Loucy (cell line): ENCODE measurements around the gene KCTD18.

ENCODE experiments used
- H2AFZ ChIP-seq: fragments of 200-600 bp; sonication (generic); 2 replicates; pipeline ENCODE4 v1.6.0; 2016; ENCODE audit warnings: antibody characterized with exemption, mild to moderate bottlenecking, low read length, moderate library complexity
- H3F3A ChIP-seq: fragments of 200-600 bp; 2 replicates; pipeline ENCODE4 v1.6.0; 2016; ENCODE audit warnings: antibody characterized with exemption, low read depth, mild to moderate bottlenecking
- H3K27me3 ChIP-seq: fragments of 200-600 bp; sonication (generic); 2 replicates; pipeline ENCODE4 v1.6.1; 2014; ENCODE audit warnings: low read length, mild to moderate bottlenecking; ENCODE audit not compliant: insufficient read depth, poor library complexity, severe bottlenecking
- H3K36me3 ChIP-seq: fragments of 200-600 bp; sonication (generic); 2 replicates; pipeline ENCODE4 v1.6.1; 2016; ENCODE audit warnings: low read length; ENCODE audit not compliant: insufficient read depth
- H3K4me1 ChIP-seq: fragments of 200-600 bp; sonication (generic); 2 replicates; pipeline ENCODE4 v1.5.1; 2014; ENCODE audit warnings: low read length, mild to moderate bottlenecking; ENCODE audit not compliant: insufficient read depth, poor library complexity, severe bottlenecking
- H3K4me2 ChIP-seq: fragments of 200-600 bp; sonication (generic); 2 replicates; pipeline ENCODE4 v1.6.0; 2014; ENCODE audit warnings: antibody characterized with exemption, low read length, low read depth, mild to moderate bottlenecking; ENCODE audit not compliant: poor library complexity, severe bottlenecking
- H3K4me3 ChIP-seq: fragments of 200-600 bp; sonication (generic); 2 replicates; pipeline ENCODE4 v1.5.1; 2014; ENCODE audit warnings: low read length, mild to moderate bottlenecking, mixed read lengths; ENCODE audit not compliant: poor library complexity, severe bottlenecking
- H3K79me2 ChIP-seq: fragments of 200-600 bp; sonication (generic); 2 replicates; pipeline ENCODE4 v1.6.1; 2014; ENCODE audit warnings: low read length; ENCODE audit not compliant: insufficient read depth
- H3K9ac ChIP-seq: fragments of 200-600 bp; sonication (generic); 2 replicates; pipeline ENCODE4 v1.6.0; 2014; ENCODE audit warnings: mild to moderate bottlenecking, low read depth, low read length, moderate library complexity; ENCODE audit not compliant: poor library complexity, severe bottlenecking
- H3K9me2 ChIP-seq: fragments of 200-600 bp; sonication (generic); replicated peaks from 2 replicates; pipeline ENCODE4 v1.6.1; 2016; ENCODE audit warnings: low read depth, low read length, mixed read lengths
- H3K9me3 ChIP-seq: fragments of 200-600 bp; sonication (generic); 2 replicates; pipeline ENCODE4 v1.6.1; 2014; ENCODE audit warnings: mild to moderate bottlenecking, antibody characterized with exemption, low read length, low read depth; ENCODE audit not compliant: insufficient read depth
- H4K20me1 ChIP-seq: fragments of 200-600 bp; sonication (generic); 2 replicates; pipeline ENCODE4 v1.6.0; 2014; ENCODE audit warnings: antibody characterized with exemption, low read length, mild to moderate bottlenecking; ENCODE audit not compliant: insufficient read depth, poor library complexity, severe bottlenecking
- EZH2phosphoT487 ChIP-seq: fragments of 200-600 bp; IDR thresholded peaks from 2 replicates; pipeline ENCODE4 v1.6.1; 2018; ENCODE audit warnings: antibody characterized with exemption, mild to moderate bottlenecking, moderate library complexity, borderline replicate concordance
- TF ChIP-seq, protein P1 (sequence below): fragments of 200-600 bp; sonication (generic); conservative IDR thresholded peaks from 2 replicates; pipeline ENCODE4 v1.5.1; 2014; ENCODE audit warnings: mild to moderate bottlenecking, antibody characterized with exemption, low read length

KCTD18 gene

DNA sequence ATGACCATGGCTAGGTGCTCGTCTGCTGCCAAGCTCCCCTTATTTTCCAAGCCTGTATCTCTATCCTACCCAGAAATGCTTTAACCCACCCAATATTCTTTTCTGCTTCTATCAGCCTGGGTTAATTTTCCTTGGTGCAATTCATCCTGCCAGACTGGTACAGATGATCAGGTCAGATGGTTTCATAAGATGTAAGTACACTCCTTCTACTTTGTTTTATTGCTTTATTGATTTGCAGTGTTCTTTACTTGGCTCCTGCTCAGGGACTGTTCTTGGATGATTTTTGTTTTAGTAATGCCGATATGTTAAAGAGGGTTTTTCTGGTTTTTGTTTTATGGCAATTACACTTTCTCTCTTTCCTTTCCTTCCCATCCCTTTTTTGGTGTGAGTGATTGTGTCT is 13.7 kb upstream of the KCTD18 start:
- no peaks in the 10 kb centered on the region for H3F3A ChIP-seq

DNA sequence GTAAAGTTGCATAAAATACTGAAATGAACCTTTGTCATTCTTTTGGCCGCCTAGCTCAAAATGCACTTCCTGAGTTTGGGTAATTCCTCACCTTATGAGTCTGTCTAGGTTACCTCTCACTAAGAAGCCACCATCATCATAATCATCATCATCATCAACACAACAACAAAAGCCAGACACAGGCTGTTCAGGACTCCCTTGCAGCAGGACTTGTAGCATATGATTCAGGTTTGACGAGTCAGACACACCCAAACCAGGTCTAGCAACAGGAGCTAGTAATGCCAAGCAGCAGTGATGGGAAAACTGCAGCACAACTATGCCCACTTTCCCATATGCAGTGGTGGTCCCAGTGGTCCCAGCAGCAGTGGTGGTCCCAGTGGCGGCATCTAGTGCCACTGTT is 13.3 kb upstream of the KCTD18 start:
- no peak overlapping the region for H3K9ac ChIP-seq
- H2AFZ ChIP-seq, result no peak overlapping the region
- TF ChIP-seq EZH2phosphoT487, result no peak
- TF ChIP-seq, protein P1, sequence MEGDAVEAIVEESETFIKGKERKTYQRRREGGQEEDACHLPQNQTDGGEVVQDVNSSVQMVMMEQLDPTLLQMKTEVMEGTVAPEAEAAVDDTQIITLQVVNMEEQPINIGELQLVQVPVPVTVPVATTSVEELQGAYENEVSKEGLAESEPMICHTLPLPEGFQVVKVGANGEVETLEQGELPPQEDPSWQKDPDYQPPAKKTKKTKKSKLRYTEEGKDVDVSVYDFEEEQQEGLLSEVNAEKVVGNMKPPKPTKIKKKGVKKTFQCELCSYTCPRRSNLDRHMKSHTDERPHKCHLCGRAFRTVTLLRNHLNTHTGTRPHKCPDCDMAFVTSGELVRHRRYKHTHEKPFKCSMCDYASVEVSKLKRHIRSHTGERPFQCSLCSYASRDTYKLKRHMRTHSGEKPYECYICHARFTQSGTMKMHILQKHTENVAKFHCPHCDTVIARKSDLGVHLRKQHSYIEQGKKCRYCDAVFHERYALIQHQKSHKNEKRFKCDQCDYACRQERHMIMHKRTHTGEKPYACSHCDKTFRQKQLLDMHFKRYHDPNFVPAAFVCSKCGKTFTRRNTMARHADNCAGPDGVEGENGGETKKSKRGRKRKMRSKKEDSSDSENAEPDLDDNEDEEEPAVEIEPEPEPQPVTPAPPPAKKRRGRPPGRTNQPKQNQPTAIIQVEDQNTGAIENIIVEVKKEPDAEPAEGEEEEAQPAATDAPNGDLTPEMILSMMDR, result no peak

More for the DNA sequence above, 13.7 kb upstream of the KCTD18 start:
- Histone ChIP-seq H3K79me2 (peaks cover 24% of the 10 kb centered on the region), H4K20me1 (peaks cover 3% of the 10 kb centered on the region), H3K9me2 (no peaks in the 10 kb centered on the region), H2AFZ (no peak overlapping the region), H3K36me3 (no peaks in the 10 kb centered on the region), H3K9ac (no peak overlapping the region), H3K4me2 (no peak overlapping the region), H3K27me3 (peaks cover 50% of the 10 kb centered on the region), H3K4me3 (no peak overlapping the region), H3K9me3 (no peaks in the 10 kb centered on the region), H3K4me1 (peaks cover 25% of the 10 kb centered on the region)
- no peak for TF ChIP-seq EZH2phosphoT487
- TF ChIP-seq, protein P1, result no peak

DNA sequence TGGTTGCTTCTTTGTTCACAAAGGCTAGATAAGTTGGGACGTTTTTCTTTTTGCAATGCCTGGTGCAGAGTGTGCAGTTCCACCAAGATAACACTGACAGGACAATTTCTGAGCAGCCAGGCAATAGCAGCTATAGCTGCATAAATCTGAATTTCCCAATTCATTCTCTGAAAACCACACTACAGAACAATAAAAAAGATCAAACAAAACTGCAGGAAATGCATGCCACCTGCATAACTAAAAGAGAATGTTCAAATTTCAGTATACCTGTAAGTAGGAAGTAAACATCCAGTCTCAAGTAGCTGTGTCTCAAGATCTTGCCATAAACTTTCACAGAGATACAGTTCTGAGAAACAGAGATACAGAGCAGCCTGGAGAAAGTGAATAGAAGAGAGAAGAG is 5.3 kb upstream of the KCTD18 start:
- Histone ChIP-seq H3K4me1 (peaks cover 15% of the 10 kb centered on the region), H3F3A (no peaks in the 10 kb centered on the region), H2AFZ (no peak overlapping the region), H3K4me2 (no peak overlapping the region), H4K20me1 (no peaks in the 10 kb centered on the region), H3K4me3 (no peak overlapping the region), H3K36me3 (no peaks in the 10 kb centered on the region), H3K79me2 (no peaks in the 10 kb centered on the region), H3K9me3 (peaks cover 7% of the 10 kb centered on the region; the same call in 1 of the 2 replicates), H3K9me2 (no peaks in the 10 kb centered on the region), H3K27me3 (peaks cover 36% of the 10 kb centered on the region), H3K9ac (no peak overlapping the region)
- TF ChIP-seq, protein P1, result no peak
- no peak for TF ChIP-seq EZH2phosphoT487

More for the DNA sequence above, 13.3 kb upstream of the KCTD18 start:
- H3K27me3 ChIP-seq, result peaks cover 50% of the 10 kb centered on the region
- H3K4me1 ChIP-seq, result peaks cover 20% of the 10 kb centered on the region
- H3K79me2 ChIP-seq, result peaks cover 20% of the 10 kb centered on the region
- no peaks in the 10 kb centered on the region for H3F3A ChIP-seq
- H3K9me2 ChIP-seq, result no peaks in the 10 kb centered on the region
- H3K4me3 ChIP-seq, result no peak overlapping the region
- H4K20me1 ChIP-seq, result no peaks in the 10 kb centered on the region
- H3K4me2 ChIP-seq, result no peak overlapping the region
- no peaks in the 10 kb centered on the region for H3K36me3 ChIP-seq
- H3K9me3 ChIP-seq, result no peaks in the 10 kb centered on the region
